HG02852 (cell line): Measurements from ENCODE around the gene UBR4.
A peak's percentile ranks its signal among the peaks of the same experiment; 100 is the strongest.
"Not testable (repeated sequence)": the region's sequence is repeated elsewhere in the genome, so short reads cannot be mapped to it uniquely, and the experiment has no call there.

Experiments used
- ATAC-seq: cut with Tn5 transposase; IDR thresholded peaks from one replicate; pipeline ENCODE4 v1.9.1; 2021; ENCODE audit warnings: mild to moderate bottlenecking, moderate library complexity; ENCODE audit not compliant: unreplicated experiment

Gene UBR4

GRCh38 chr1:19191811-19192210 is 18.3 kb downstream of the UBR4 start:
- no peak for ATAC-seq

- ATAC-seq: no peak
Measured at GRCh38 chr1:19190468-19190867, 19.6 kb downstream of the UBR4 start.

GRCh38 chr1:19189270-19189669 is 20.8 kb downstream of the UBR4 start:
- no peak for ATAC-seq

- no peak for ATAC-seq
Measured at GRCh38 chr1:19187852-19188251, 22.2 kb downstream of the UBR4 start.

GRCh38 chr1:19186001-19186400 is 24.1 kb downstream of the UBR4 start:
- no peak for ATAC-seq

GRCh38 chr1:19182223-19182622 is 27.8 kb downstream of the UBR4 start:
- no peak for ATAC-seq

- ATAC-seq: not testable (repeated sequence)
Measured at GRCh38 chr1:19180265-19180657, 29.8 kb downstream of the UBR4 start.

- no peak for ATAC-seq
Measured at GRCh38 chr1:19179597-19180264, 30.3 kb downstream of the UBR4 start.

- ATAC-seq: no peak
Measured at GRCh38 chr1:19178734-19179398, 31.2 kb downstream of the UBR4 start.

- ATAC-seq: no peak
Measured at GRCh38 chr1:19177811-19178210, 32.3 kb downstream of the UBR4 start.

- peak; percentile 61 for ATAC-seq
Measured at GRCh38 chr1:19169642-19170041, 40.4 kb downstream of the UBR4 start.

GRCh38 chr1:19167140-19167539 is 42.9 kb downstream of the UBR4 start:
- no peak for ATAC-seq

- ATAC-seq: no peak
Measured at GRCh38 chr1:19166066-19166465, 44.0 kb downstream of the UBR4 start.

GRCh38 chr1:19165501-19165900 is 44.6 kb downstream of the UBR4 start:
- ATAC-seq: no peak

- no peak for ATAC-seq
Measured at GRCh38 chr1:19164274-19165015, 45.6 kb downstream of the UBR4 start.

- no peak for ATAC-seq
Measured at GRCh38 chr1:19163261-19163660, 46.8 kb downstream of the UBR4 start.

- no peak for ATAC-seq
Measured at GRCh38 chr1:19160831-19161230, 49.2 kb downstream of the UBR4 start.

GRCh38 chr1:19157653-19158052 is 52.4 kb downstream of the UBR4 start:
- no peak for ATAC-seq

GRCh38 chr1:19156676-19157075 is 53.4 kb downstream of the UBR4 start:
- ATAC-seq: no peak

GRCh38 chr1:19154876-19155275 is 55.2 kb downstream of the UBR4 start:
- ATAC-seq: no peak

- no peak for ATAC-seq
Measured at GRCh38 chr1:19153169-19153568, 56.9 kb downstream of the UBR4 start.

- no peak for ATAC-seq
Measured at GRCh38 chr1:19151537-19151936, 58.5 kb downstream of the UBR4 start.
